ENCODE data around the gene PSTPIP1.
A peak's percentile ranks its signal among the peaks of the same experiment; 100 is the strongest.

Gene PSTPIP1

DNA sequence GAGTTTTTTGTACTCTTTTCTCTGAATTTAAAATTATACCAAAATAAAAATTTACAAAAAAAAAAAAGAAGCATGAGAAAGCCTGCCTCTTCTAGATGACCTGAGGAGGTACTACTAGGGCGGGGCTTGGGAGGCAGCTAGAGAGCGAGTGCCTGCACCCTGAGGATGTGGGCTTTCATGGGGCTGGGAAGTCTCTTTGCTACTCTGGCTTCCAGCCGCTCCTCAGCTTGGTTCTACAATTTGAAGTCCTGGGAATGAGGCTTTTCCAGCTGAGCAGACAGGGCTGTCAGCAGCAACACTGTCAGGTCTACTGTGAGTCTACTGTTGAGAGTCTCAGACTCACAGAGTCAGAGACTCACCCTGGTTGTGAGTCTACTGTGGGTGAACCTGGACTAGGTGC is 8.2 kb upstream of the PSTPIP1 start:
- no peak for DNase-seq (ENCODE audit: low spot score)
- in situ Hi-C loops (cut with MboI; ENCODE audit: low pct_unique_long_range_greater_than_20kb, low sequenced_read_pairs, unreplicated experiment), result no loop called here
- TF ChIP-seq CTCF (IDR thresholded peaks at IDR 0.05; ENCODE audit: extremely low read depth, insufficient read depth, missing control alignments), result no peak

DNA sequence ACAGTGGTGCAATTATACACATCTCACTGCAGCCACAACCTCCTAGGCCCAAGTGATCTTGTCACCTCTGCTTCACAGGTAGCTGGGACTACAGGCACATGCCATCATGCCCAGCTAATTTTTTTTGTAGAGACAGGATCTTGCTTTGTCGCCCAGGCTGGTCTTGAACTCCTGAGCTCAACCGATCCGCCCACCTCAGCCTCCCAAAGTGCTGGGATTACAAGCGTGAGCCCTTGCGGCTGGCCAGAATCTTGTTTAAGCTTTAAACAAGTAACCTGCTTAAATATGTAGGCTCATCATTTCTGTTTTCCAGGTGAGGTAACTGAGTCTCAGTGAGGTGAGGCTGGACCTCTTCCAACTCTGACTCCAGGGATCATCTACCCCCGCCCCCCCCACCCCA is 7.7 kb upstream of the PSTPIP1 start:
- in situ Hi-C loops (cut with MboI; ENCODE audit: low pct_unique_long_range_greater_than_20kb, low sequenced_read_pairs, unreplicated experiment), result no loop called here
- TF ChIP-seq CTCF (IDR thresholded peaks at IDR 0.05; ENCODE audit: extremely low read depth, insufficient read depth, missing control alignments), result no peak
- no peak for DNase-seq (ENCODE audit: low spot score)

DNA sequence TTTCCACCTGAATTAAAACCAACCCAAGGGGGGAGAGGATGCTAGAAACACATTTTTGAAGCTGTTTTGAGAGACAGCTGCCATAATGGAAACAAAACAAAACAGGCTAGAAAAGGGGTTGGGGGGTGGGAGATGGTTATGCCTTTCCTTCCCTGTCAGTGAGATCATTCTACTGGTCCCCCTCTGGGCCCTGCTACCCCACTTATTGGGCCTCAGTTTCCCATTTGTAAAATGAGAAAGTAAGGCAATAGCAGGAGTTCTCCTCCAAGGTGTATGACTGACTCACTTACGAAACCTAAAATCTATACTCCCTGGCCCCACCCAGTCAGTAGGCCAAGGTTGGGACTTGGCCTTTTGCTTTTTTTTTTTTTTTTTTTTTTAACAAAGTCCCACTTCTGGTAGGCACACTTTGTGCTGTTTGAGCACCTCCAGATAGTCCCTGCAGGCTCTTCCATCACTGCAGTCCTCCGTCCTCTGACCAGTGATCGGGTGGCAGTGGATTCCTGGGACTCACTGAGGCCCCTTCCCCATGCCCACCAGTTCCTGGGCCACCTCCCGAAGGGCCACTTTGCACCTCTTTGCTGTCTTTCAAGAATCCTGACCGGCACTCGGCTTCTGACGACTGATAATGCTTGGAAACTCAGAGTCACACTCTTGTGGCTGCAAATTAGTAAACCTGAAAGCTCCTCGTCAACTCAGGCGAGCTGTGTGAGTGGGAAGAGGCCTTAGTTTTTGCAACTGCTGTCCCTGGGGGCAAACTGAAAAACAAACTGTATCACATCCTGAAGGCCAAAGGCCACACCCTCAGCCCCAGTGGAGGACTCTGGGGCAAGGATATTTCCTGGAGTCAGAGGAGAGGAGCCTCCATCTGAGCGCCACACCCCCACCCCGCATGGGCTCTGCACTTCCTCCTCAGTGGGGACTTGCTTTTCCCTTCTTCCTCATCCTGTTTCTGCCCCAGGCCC is 6.7 kb upstream of the PSTPIP1 start:
- DNase-seq (ENCODE audit: low spot score), result peak; percentile 83
- in situ Hi-C loops (cut with MboI; ENCODE audit: low pct_unique_long_range_greater_than_20kb, low sequenced_read_pairs, unreplicated experiment), result no loop called here
- peak; percentile 14 for TF ChIP-seq CTCF (IDR thresholded peaks at IDR 0.05; ENCODE audit: extremely low read depth, insufficient read depth, missing control alignments)

DNA sequence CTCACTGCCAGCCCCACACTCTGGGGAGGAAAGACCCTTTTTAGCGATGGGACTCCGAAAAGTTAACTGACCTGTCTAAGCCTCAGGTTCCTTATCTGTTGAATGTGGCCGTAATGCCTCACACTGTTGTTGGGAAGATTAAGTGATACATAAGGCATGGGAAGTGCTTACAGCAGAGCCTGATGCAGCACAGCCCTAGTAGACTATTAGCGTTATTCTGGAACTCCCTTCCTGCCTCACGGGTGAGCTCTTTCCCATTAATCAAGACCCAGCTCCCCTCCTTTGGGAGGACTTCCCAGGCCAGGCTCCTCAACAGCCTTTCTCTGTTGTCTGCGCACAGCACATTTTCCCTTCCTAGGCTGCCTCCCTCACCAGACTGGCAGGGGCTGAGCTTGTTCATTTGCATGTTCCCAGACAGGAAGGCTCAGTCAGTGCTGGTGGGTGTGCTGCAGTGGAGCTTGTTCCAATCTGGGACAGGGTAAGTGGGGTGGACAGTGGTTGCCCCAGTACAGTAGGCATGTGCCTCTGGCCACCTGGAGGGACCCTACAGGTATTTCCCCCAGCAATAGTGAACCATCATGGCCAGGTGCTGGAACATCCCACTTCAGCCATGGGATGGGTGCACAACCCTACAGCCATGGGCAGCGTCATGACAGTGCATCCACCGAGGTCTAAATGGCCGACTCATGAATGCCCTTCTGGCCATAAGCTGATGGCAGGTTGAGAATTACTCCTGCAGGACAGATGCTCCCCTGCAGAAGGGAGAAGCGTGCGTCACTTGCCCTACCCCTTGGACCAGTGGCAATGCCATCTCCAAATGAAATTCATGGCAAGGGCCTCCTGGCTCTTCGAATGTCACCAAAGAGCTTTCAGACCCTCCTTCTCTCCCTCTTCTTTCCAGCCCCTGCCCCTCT is 5.8 kb upstream of the PSTPIP1 start:
- in situ Hi-C loops (cut with MboI; ENCODE audit: low pct_unique_long_range_greater_than_20kb, low sequenced_read_pairs, unreplicated experiment), result no loop called here

DNA sequence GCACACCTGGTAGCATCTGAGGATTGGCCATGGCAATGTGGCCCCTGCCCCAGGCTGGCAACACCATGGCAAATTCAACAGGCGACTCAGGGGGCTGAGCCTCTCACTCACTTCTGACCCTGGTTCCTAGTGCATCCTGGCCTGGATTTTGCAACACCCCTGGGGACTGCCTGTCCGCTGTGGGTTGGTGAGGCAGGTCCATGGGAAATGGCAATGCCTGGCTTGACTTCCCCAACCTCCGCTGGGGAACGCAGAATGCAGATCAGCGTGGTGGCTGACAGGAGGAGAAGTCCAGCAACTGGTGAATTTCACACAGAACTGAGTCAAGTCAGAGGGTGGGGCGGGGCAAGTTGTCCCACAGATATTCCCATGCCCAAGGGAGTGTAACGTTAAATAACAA is 3.9 kb upstream of the PSTPIP1 start:
- DNase-seq (ENCODE audit: low spot score), result no peak
- TF ChIP-seq CTCF (IDR thresholded peaks at IDR 0.05; ENCODE audit: extremely low read depth, insufficient read depth, missing control alignments), result no peak
- in situ Hi-C loops (cut with MboI; ENCODE audit: low pct_unique_long_range_greater_than_20kb, low sequenced_read_pairs, unreplicated experiment), result no loop called here

More for the DNA sequence above, 5.8 kb upstream of the PSTPIP1 start:
- TF ChIP-seq CTCF (IDR thresholded peaks at IDR 0.05; ENCODE audit: extremely low read depth, insufficient read depth, missing control alignments), result no peak
- DNase-seq (ENCODE audit: low spot score), result no peak
